A549 (cell line): Measurements from ENCODE around the gene TBC1D2B. TPM values are rescaled to one million over a fixed set of nuclear protein-coding genes. Genes with fewer than 3 reads are reported as not detected.

ENCODE experiments used
- ATAC-seq, 2 experiments: fragments of 200-7000 bp in 1 of 2; fragments of >200 bp in 1 of 2; cut with Nextera tagmentation in 1 of 2; cut with Tn5 transposase in 1 of 2; 3 replicates each; pipeline versions ENCODE4 v1.8.0 to v1.9.1; 2018 to 2020; ENCODE audit warnings: mild to moderate bottlenecking in 1 of 2, moderate library complexity in 1 of 2
- CTCF ChIA-PET: fragments of 300-600 bp; sonication (Branson Sonifier 250); formaldehyde crosslinking; extraction: SDS; loops from one replicate; lab custom pipeline; 2021; ENCODE audit warnings: antibody characterized with exemption, inconsistent platforms; lab: Yijun Ruan, JAX
- POLR2A ChIA-PET: fragments of 350-600 bp; formaldehyde crosslinking; extraction: SDS; loops from one replicate; lab custom pipeline; 2021; ENCODE audit warnings: antibody characterized with exemption, inconsistent platforms; lab: Yijun Ruan, JAX
- DNase-seq, 2 experiments: peaks; one replicate each; pipeline versions ENCODE4 v3.0.0 to v3.0.0-alpha.2; 2011 to 2016; ENCODE audit warnings: low read depth in 1 of 2, low spot score in 1 of 2
- FAIRE-seq: peaks from 2 replicates; lab custom pipeline; 2011; peaks lifted over from hg19 to GRCh38; lab: Jason Lieb, UNC
- H3K27ac ChIP-seq, 2 experiments: fragments of >200 bp; sonication (Bioruptor Twin); formaldehyde crosslinking; 3 replicates each; pipeline ENCODE4 v1.5.1; 2016 to 2017
- H3K4me1 ChIP-seq: fragments of >200 bp; sonication (Bioruptor Twin); formaldehyde crosslinking; 3 replicates; pipeline ENCODE4 v1.6.1; 2016
- H3K4me2 ChIP-seq: fragments of >200 bp; sonication (Bioruptor Twin); formaldehyde crosslinking; 3 replicates; pipeline ENCODE4 v1.6.1; 2016
- H3K4me3 ChIP-seq: fragments of >200 bp; sonication (Bioruptor Twin); formaldehyde crosslinking; 3 replicates; pipeline ENCODE4 v1.5.1; 2016
- H3K9me3 ChIP-seq: fragments of >200 bp; sonication (Bioruptor Twin); formaldehyde crosslinking; 3 replicates; pipeline ENCODE4 v1.6.1; 2016
- BHLHE40 ChIP-seq: IDR thresholded peaks from 2 replicates; pipeline ENCODE4 v1.6.1; 2012; ENCODE audit warnings: low read depth, low read length, inconsistent platforms
- CBX8 ChIP-seq: fragments of 200-600 bp; sonication (generic); IDR thresholded peaks from 2 replicates; pipeline ENCODE4 v1.6.1; 2016
- EHF ChIP-seq: fragments of 250-450 bp; sonication (Bioruptor Pico); IDR thresholded peaks from 2 replicates; pipeline ENCODE4 v1.5.0; 2020; ENCODE audit warnings: mild to moderate bottlenecking
- EHMT2 ChIP-seq: fragments of 200-600 bp; sonication (generic); IDR thresholded peaks from 2 replicates; pipeline ENCODE4 v1.6.1; 2016; ENCODE audit warnings: antibody characterized with exemption, low read depth, mild to moderate bottlenecking, moderate library complexity
- FOSL2 ChIP-seq, 2 experiments: fragments of 450-650 bp in 1 of 2; fragments of >200 bp in 1 of 2; sonication (Bioruptor Twin) in 1 of 2; formaldehyde crosslinking; IDR thresholded peaks; 2 replicates each; pipeline versions ENCODE4 v1.5.0 to v1.6.1; 2016 to 2020; ENCODE audit warnings: mild to moderate bottlenecking in 1 of 2, moderate library complexity in 1 of 2
- FOXS1 ChIP-seq: fragments of 250-450 bp; sonication (Bioruptor Pico); IDR thresholded peaks from 2 replicates; pipeline ENCODE4 v1.5.0; 2020; ENCODE audit warnings: mild to moderate bottlenecking, moderate library complexity
- HOXA7 ChIP-seq: fragments of 250-450 bp; sonication (Bioruptor Pico); IDR thresholded peaks from 2 replicates; pipeline ENCODE4 v1.5.0; 2020; ENCODE audit warnings: mild to moderate bottlenecking, moderate library complexity
- JUN ChIP-seq, 2 experiments: fragments of >200 bp; sonication (Bioruptor Twin); formaldehyde crosslinking; IDR thresholded peaks; 2 replicates in 1 of 2; 3 replicates in 1 of 2; pipeline ENCODE4 v1.6.1; 2016 to 2017
- JUNB ChIP-seq: fragments of >200 bp; sonication (Bioruptor Twin); formaldehyde crosslinking; IDR thresholded peaks from 2 replicates; pipeline ENCODE4 v1.6.1; 2016
- KDM5A ChIP-seq: fragments of 200-600 bp; sonication (generic); IDR thresholded peaks from 2 replicates; pipeline ENCODE4 v1.6.1; 2016; ENCODE audit warnings: antibody characterized with exemption, mild to moderate bottlenecking
- MAZ ChIP-seq: fragments of 150-350 bp; IDR thresholded peaks from 2 replicates; pipeline ENCODE4 v1.6.1; 2014; ENCODE audit warnings: antibody characterized with exemption, low read depth, low read length, borderline replicate concordance
- MYC ChIP-seq: IDR thresholded peaks from 2 replicates; pipeline ENCODE4 v1.6.1; 2012; ENCODE audit warnings: mild to moderate bottlenecking, inconsistent platforms, low read length, improper control_type of control experiment, borderline replicate concordance
- NFE2L2 ChIP-seq: fragments of 150-350 bp; conservative IDR thresholded peaks from 2 replicates; pipeline ENCODE4 v1.6.1; 2014; ENCODE audit warnings: low read length
- POLR2A ChIP-seq: IDR thresholded peaks from 2 replicates; pipeline ENCODE4 v1.6.1; 2012; ENCODE audit warnings: mild to moderate bottlenecking, low read length
- RAD21 ChIP-seq, 2 experiments: fragments of >200 bp in 1 of 2; sonication (Bioruptor Twin) in 1 of 2; formaldehyde crosslinking in 1 of 2; IDR thresholded peaks in 1 of 2; conservative IDR thresholded peaks in 1 of 2; 2 replicates in 1 of 2; 3 replicates in 1 of 2; pipeline ENCODE4 v1.6.1; 2012 to 2018; ENCODE audit warnings: inconsistent platforms in 1 of 2
- RARB ChIP-seq: fragments of 250-450 bp; sonication (Bioruptor Pico); IDR thresholded peaks from 2 replicates; pipeline ENCODE4 v1.8.0; 2021; ENCODE audit warnings: mild to moderate bottlenecking, moderate library complexity
- RFX5 ChIP-seq: fragments of 450-650 bp; IDR thresholded peaks from 2 replicates; pipeline ENCODE4 v1.7.1; 2014; ENCODE audit warnings: antibody characterized with exemption, mild to moderate bottlenecking, moderate library complexity
- RNF2 ChIP-seq: fragments of 200-600 bp; sonication (generic); IDR thresholded peaks from 2 replicates; pipeline ENCODE4 v1.6.1; 2016; ENCODE audit warnings: low read depth, mild to moderate bottlenecking, antibody characterized with exemption, moderate library complexity, borderline replicate concordance
- SMC3 ChIP-seq: fragments of >200 bp; sonication (Bioruptor Twin); formaldehyde crosslinking; IDR thresholded peaks from 3 replicates; pipeline ENCODE4 v1.6.1; 2018; ENCODE audit warnings: inconsistent platforms
- SREBF2 ChIP-seq: fragments of 450-650 bp; IDR thresholded peaks from 2 replicates; pipeline ENCODE4 v1.6.1; 2014; ENCODE audit warnings: mild to moderate bottlenecking, moderate library complexity
- ZFP36 ChIP-seq: fragments of 450-650 bp; IDR thresholded peaks from 2 replicates; pipeline ENCODE4 v1.6.1; 2014; ENCODE audit warnings: borderline replicate concordance; ENCODE audit not compliant: partially characterized antibody
- ZSCAN20 ChIP-seq: fragments of 250-450 bp; sonication (Bioruptor Pico); IDR thresholded peaks from 2 replicates; pipeline ENCODE4 v1.8.0; 2022; ENCODE audit warnings: mild to moderate bottlenecking, moderate library complexity
- WGBS: methylation state at CpG from one replicate; pipeline ENCODE4 v1.1.6; 2017; ENCODE audit errors: missing lambda C conversion rate; 5-methylcytosine and 5-hydroxymethylcytosine counted together
- polyA plus RNA-seq, 4 experiments: library from polyadenylated mRNA; depleted of rRNA in 3 of 4; stranded (reverse); fragments of >200 nt; fragmentation: RNase III in 1 of 4; extraction: RNeasy Plus Mini Kit Qiagen cat#74134 plus additional on column Dnase treatment in 1 of 4; gene quantifications; 2 replicates in 3 of 4; 3 replicates in 1 of 4; pipeline ENCODE4 v1.2.3, GENCODE V29; 2011 to 2017
- TF ChIP-seq, protein P1 (sequence below): fragments of 450-650 bp; IDR thresholded peaks from 2 replicates; pipeline ENCODE4 v1.6.1; 2014; ENCODE audit warnings: antibody characterized with exemption
- TF ChIP-seq, protein P2 (sequence below): fragments of 200-600 bp; sonication (generic); IDR thresholded peaks from 2 replicates; pipeline ENCODE4 v1.6.1; 2016; ENCODE audit warnings: antibody characterized with exemption, mild to moderate bottlenecking, moderate library complexity
- TF ChIP-seq, protein P3 (sequence below): fragments of >200 bp; sonication (Bioruptor Twin); formaldehyde crosslinking; IDR thresholded peaks from 3 replicates; pipeline ENCODE4 v1.6.1; 2016
- TF ChIP-seq, protein P4 (sequence below): IDR thresholded peaks from 2 replicates; pipeline ENCODE4 v1.6.1; 2012; ENCODE audit warnings: low read depth, borderline replicate concordance
- TF ChIP-seq, protein P5 (sequence below): fragments of 250-450 bp; sonication (Bioruptor Pico); IDR thresholded peaks from 2 replicates; pipeline ENCODE4 v1.5.0; 2020; ENCODE audit warnings: low read depth, mild to moderate bottlenecking, moderate library complexity
- TF ChIP-seq, protein P6 (sequence below): fragments of >200 bp; sonication (Bioruptor Twin); formaldehyde crosslinking; IDR thresholded peaks from 2 replicates; pipeline ENCODE4 v1.6.1; 2016

Gene TBC1D2B
- polyA plus RNA-seq, 2 of the 4 experiments (the other 2 are of a cell fraction): 13.6 to 13.9 TPM

DNA sequence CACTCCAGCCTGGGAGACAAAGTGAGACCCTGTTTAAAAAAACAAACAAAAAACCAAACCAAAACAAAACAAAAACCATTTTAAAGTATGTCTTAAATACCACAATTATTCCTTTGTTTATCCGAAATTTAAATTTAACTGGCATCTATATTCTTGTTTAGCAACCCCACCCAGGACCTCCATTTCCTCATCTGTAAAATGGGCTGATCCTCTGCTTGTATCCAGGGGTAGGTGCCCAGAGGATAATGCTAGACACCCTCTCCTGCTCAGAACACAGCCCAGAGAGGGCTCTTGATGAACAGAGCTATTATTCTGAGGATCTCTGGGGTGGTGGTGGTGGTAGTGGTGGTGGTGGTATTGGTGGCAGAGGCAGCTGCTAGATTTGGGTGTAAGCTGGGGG lies 24.7 kb upstream of the TBC1D2B start:
- TF ChIP-seq RARB (CRISPR knock-in tag): no peak
- TF ChIP-seq, protein P1, sequence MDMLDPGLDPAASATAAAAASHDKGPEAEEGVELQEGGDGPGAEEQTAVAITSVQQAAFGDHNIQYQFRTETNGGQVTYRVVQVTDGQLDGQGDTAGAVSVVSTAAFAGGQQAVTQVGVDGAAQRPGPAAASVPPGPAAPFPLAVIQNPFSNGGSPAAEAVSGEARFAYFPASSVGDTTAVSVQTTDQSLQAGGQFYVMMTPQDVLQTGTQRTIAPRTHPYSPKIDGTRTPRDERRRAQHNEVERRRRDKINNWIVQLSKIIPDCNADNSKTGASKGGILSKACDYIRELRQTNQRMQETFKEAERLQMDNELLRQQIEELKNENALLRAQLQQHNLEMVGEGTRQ: no peak
- TF ChIP-seq MYC: no peak
- TF ChIP-seq JUNB: no peak
- TF ChIP-seq MAZ: no peak
- TF ChIP-seq, protein P2, sequence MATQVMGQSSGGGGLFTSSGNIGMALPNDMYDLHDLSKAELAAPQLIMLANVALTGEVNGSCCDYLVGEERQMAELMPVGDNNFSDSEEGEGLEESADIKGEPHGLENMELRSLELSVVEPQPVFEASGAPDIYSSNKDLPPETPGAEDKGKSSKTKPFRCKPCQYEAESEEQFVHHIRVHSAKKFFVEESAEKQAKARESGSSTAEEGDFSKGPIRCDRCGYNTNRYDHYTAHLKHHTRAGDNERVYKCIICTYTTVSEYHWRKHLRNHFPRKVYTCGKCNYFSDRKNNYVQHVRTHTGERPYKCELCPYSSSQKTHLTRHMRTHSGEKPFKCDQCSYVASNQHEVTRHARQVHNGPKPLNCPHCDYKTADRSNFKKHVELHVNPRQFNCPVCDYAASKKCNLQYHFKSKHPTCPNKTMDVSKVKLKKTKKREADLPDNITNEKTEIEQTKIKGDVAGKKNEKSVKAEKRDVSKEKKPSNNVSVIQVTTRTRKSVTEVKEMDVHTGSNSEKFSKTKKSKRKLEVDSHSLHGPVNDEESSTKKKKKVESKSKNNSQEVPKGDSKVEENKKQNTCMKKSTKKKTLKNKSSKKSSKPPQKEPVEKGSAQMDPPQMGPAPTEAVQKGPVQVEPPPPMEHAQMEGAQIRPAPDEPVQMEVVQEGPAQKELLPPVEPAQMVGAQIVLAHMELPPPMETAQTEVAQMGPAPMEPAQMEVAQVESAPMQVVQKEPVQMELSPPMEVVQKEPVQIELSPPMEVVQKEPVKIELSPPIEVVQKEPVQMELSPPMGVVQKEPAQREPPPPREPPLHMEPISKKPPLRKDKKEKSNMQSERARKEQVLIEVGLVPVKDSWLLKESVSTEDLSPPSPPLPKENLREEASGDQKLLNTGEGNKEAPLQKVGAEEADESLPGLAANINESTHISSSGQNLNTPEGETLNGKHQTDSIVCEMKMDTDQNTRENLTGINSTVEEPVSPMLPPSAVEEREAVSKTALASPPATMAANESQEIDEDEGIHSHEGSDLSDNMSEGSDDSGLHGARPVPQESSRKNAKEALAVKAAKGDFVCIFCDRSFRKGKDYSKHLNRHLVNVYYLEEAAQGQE: no peak
- no peak for TF ChIP-seq POLR2A
- TF ChIP-seq, protein P3, sequence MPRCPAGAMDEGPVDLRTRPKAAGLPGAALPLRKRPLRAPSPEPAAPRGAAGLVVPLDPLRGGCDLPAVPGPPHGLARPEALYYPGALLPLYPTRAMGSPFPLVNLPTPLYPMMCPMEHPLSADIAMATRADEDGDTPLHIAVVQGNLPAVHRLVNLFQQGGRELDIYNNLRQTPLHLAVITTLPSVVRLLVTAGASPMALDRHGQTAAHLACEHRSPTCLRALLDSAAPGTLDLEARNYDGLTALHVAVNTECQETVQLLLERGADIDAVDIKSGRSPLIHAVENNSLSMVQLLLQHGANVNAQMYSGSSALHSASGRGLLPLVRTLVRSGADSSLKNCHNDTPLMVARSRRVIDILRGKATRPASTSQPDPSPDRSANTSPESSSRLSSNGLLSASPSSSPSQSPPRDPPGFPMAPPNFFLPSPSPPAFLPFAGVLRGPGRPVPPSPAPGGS: no peak
- TF ChIP-seq, protein P4, sequence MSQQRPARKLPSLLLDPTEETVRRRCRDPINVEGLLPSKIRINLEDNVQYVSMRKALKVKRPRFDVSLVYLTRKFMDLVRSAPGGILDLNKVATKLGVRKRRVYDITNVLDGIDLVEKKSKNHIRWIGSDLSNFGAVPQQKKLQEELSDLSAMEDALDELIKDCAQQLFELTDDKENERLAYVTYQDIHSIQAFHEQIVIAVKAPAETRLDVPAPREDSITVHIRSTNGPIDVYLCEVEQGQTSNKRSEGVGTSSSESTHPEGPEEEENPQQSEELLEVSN: no peak
- no peak for TF ChIP-seq FOXS1
- TF ChIP-seq CBX8: no peak
- no peak for TF ChIP-seq JUN (IDR thresholded peaks at IDR 0.05)
- no peak for TF ChIP-seq RAD21 (conservative IDR thresholded peaks at IDR 0.05 in 1 of 2, IDR thresholded peaks at IDR 0.05 in 1 of 2)
- no peak for TF ChIP-seq FOSL2 (IDR thresholded peaks at IDR 0.05)
- TF ChIP-seq FOSL2 (CRISPR knock-in tag; IDR thresholded peaks at IDR 0.05): no peak
- TF ChIP-seq ZSCAN20 (CRISPR knock-in tag): no peak
- TF ChIP-seq EHMT2: no peak
- no peak for TF ChIP-seq RFX5
- no peak for TF ChIP-seq SREBF2
- no peak for TF ChIP-seq ZFP36
- no peak for TF ChIP-seq BHLHE40
- no peaks in the 10 kb centered on the region for H3K4me1 ChIP-seq
- H3K4me2 ChIP-seq: no peak overlapping the region
- FAIRE-seq: no peak
- H3K27ac ChIP-seq: no peak overlapping the region
- ChIA-PET CTCF (interaction anchor here (1.0 to 5.4 kb wide), 7 partner anchors 8 to 143 kb away, joined by 3 to 37 read pairs (median 18); partner anchors contain the start of gene SH2D7), POLR2A (no interaction called here)
- 15% methylated on average over 1 of the region's 1 CpG for WGBS
- no peaks in the 10 kb centered on the region for H3K9me3 ChIP-seq
- no peak overlapping the region for H3K4me3 ChIP-seq
- no peak for ATAC-seq
- no peak for DNase-seq

DNA sequence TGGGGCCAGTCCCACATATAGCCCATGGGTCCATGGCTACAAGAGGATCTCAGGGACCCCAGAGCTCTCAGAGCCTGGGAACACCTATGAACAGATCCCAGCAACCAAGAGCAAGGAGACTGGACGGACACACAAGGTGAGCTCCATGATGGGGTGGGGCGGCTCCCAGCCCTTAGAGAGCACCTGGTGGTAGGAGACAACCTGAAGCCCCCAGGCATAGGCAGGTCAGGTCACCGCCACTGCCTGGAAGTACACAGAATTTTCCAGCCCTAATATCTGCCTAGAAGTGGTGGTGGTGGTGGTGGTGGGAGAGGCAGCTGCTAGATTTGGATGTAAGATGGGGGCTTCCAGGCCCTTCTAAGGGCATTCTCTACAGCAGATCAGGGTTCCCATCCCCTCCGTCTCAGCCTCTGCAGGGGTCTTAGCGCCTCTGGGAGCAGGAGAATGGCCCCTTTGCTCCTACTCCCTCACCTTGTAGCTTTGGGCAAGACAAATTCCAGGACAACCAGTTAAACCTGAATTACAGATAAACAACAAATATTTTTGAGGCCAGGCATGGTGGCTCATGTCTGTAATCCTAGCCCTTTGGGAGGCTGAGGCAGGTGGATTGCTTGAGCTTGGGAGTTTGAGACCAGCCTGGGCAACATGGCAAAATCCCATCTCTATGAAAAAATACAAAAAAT lies 24.1 kb upstream of the TBC1D2B start:
- WGBS: 84% methylated on average over 5 of the region's 5 CpGs
- DNase-seq (no peak), FAIRE-seq (no peak), ATAC-seq (no peak; a peak in 1 of 6 replicates)
- Histone ChIP-seq H3K4me2 (no peak overlapping the region), H3K4me3 (no peak overlapping the region), H3K27ac (no peak overlapping the region), H3K4me1 (no peaks in the 10 kb centered on the region), H3K9me3 (no peaks in the 10 kb centered on the region)
- ChIA-PET POLR2A (no interaction called here), CTCF (interaction anchor here (1.0 to 5.4 kb wide), 11 partner anchors 8 to 143 kb away, joined by 3 to 37 read pairs (median 9); partner anchors contain the start of gene SH2D7)
- TF ChIP-seq KDM5A: no peak
- no peak for TF ChIP-seq RARB (CRISPR knock-in tag)
- TF ChIP-seq, protein P5, sequence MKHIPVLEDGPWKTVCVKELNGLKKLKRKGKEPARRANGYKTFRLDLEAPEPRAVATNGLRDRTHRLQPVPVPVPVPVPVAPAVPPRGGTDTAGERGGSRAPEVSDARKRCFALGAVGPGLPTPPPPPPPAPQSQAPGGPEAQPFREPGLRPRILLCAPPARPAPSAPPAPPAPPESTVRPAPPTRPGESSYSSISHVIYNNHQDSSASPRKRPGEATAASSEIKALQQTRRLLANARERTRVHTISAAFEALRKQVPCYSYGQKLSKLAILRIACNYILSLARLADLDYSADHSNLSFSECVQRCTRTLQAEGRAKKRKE (CRISPR knock-in tag): no peak
- no peak for TF ChIP-seq ZSCAN20 (CRISPR knock-in tag)
- no peak for TF ChIP-seq EHF (CRISPR knock-in tag)
- TF ChIP-seq, protein P4: no peak
- no peak for TF ChIP-seq HOXA7 (CRISPR knock-in tag)
- TF ChIP-seq RNF2: no peak
- TF ChIP-seq NFE2L2: no peak
- no peak for TF ChIP-seq SMC3
- TF ChIP-seq, protein P6, sequence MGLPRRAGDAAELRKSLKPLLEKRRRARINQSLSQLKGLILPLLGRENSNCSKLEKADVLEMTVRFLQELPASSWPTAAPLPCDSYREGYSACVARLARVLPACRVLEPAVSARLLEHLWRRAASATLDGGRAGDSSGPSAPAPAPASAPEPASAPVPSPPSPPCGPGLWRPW: no peak
- TF ChIP-seq BHLHE40: no peak
- TF ChIP-seq JUNB: no peak
